AG09319 (cell line): ENCODE data around the gene METRN.

Experiments
- DNase-seq: peaks from one replicate; pipeline ENCODE4 v3.0.0-alpha.2; 2010; ENCODE audit warnings: low read depth; ENCODE audit errors: extremely low read depth
- CTCF ChIP-seq: IDR thresholded peaks from 2 replicates; pipeline ENCODE4 v1.5.1; 2011; ENCODE audit warnings: low read depth, mild to moderate bottlenecking, inconsistent platforms, low read length, moderate library complexity

The METRN gene

GRCh38 chr16:670485-671352, 44.2 kb upstream of the METRN start:
- no peak for TF ChIP-seq CTCF
- no peak for DNase-seq

- TF ChIP-seq CTCF, result no peak
- DNase-seq, result no peak
Measured at GRCh38 chr16:671353-672131, 43.4 kb upstream of the METRN start.

GRCh38 chr16:672371-672770, 42.5 kb upstream of the METRN start:
- DNase-seq, result no peak
- TF ChIP-seq CTCF, result no peak

GRCh38 chr16:672851-673250, 42.1 kb upstream of the METRN start:
- DNase-seq, result no peak
- no peak for TF ChIP-seq CTCF

GRCh38 chr16:673399-673991, 41.4 kb upstream of the METRN start:
- no peak for DNase-seq
- TF ChIP-seq CTCF, result no peak

GRCh38 chr16:674214-674881, 40.6 kb upstream of the METRN start:
- no peak for TF ChIP-seq CTCF
- no peak for DNase-seq
